Stimulated activated naive CD8-positive, alpha-beta T cell treated with anti-CD3 and anti-CD28 coated beads, Interleukin-15, Interleukin-2, amounts not matched to agents 100 U/mL and 50 U/mL, for 24 hours (primary cell): ENCODE data around the gene BAHCC1.

Source experiments
- ATAC-seq: fragments of 150-1000 bp; cut with Tn5 transposase; one replicate; pipeline ENCODE4 v1.10.0; 2021
- DNase-seq: peaks from one replicate; pipeline ENCODE4 v3.0.0; 2021

Gene BAHCC1

DNA sequence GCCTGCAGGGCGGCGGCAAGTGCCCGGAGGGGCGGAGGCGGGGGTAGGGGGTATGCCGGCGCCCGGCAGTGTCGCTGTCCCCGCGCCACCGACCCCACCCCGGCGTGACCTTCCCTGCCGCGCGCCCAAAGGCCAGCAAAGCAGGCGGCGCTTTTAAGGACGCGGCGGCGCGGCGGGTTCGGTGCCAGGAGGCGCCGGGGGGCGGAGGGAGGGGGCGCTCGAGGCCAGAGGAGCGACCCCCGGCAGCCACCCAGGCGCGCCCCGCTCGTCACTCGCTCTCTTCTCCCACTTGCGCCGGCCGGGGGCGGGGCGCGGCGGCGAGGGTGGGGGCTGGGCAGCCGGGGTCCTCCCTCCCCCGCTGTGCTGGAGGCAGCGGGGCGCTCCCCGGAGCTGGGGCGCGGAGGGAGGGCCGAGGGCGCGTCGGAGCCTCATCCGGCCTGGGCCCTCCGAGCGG, 8.6 kb upstream of the BAHCC1 start:
- DNase-seq (peak; percentile 44), ATAC-seq (peak; percentile 48)

DNA sequence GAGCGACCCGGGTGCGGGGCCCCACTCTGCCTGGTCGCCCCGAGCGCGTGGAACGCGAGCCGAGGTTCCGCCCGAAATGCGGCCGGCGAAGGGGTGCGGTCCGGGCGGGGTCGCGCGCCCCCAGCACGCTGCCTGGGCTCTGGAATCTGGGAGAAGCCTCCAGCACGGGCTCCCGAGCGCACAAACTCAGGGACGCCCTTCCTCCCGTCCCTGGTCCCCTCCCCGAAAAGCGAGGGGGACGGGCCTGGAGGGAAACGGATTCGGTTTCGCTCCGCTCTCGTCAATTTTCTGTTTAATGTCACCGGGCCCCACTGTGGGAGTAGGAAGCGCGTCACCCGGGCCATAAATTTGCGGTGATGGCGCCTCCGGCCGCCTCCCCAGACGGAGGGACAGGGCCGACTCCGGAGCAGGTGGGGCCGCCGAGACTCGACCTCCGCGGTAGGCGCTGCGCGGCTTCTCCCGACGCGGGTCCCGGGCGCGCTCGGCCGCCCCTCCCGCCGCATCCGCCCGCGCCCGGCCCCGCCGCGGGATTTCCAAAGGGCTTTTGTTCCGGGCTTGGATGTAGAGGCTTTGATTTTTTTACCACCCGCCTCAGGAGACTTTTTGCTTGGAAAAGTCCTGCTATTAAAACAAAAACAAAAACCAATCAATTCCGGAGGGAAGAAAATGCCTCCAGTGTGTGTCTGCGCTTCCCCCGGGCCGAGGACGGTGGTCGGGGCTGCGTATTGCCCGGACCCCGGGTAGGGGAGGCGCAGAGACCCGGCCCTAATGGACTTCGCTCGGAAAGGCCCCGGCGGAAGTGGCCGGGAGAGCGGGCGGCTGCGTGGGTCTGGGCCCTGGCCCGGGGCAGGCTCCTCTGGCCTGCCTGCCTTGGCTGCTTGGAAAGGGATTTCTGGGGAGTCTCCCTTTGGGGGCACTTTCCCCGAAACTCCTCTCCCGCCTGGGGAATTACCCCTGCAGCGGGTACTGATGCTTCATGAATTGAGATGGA, 7.9 kb upstream of the BAHCC1 start:
- ATAC-seq (peak; percentile 72), DNase-seq (peak; percentile 73)

DNA sequence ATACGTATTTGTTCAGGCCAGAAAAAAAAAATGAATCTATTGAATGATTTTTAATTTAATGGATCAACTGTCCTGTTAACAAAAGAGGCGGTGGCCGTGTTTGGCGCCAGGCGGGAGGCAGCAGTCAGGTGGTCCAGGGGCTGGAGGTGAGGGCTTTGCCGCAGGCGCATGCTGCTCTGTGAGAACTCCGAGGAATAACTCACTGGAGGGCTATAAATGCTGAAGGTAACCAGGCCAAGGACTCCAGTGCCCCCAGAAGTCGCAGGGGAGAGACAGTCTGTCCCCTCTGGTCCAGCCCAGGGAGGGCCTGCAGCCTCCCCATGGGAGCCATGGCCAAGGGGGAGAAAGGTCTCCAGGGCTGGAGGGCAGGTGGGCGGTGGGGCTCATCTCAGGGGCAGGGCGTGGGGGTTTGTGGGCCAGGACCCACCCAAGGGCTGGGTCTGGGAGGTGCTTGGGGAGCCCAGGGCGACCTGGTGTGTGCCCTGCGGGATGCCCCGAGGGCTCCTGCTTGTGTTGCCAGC, 7.1 kb upstream of the BAHCC1 start:
- DNase-seq, result no peak

DNA sequence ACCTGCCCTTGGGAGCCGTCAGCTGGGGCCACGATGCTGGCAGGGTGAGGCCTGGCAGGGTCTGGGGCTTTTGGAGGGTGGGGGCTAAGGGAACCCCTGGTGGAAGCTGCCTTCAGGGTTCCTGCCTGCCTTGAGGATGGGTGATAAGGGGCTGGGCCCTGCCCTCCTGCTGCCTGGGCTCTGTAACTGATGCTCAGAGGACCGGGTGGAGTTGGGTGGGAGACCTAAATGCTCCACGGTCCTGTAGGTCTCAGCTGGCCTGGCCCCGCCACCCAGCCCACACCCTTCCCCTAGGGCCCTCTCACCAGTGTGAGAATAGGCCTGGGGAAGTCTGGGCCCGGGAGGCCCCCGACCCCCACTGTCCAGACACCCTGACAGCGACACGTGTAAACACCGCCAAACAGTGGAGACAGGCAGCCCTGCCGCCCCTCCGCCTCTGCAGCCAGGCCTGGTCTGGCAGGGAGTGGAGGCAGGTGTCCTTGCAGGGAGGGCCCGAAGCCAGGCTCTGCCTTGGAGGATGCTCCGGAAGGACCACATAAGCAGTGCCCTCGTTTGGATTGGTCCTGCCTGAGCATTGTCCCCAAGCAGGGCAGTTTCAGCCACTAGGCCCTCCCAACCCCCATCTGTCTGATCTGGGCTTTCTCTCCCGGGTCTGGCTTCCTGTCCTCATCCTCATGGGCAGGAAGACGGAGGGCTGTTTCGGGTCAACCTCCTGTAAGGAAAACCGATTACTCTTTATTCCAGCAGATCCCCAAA, 6.5 kb upstream of the BAHCC1 start:
- no peak for ATAC-seq
- no peak for DNase-seq

More for the DNA sequence above, 7.1 kb upstream of the BAHCC1 start:
- no peak for ATAC-seq

DNA sequence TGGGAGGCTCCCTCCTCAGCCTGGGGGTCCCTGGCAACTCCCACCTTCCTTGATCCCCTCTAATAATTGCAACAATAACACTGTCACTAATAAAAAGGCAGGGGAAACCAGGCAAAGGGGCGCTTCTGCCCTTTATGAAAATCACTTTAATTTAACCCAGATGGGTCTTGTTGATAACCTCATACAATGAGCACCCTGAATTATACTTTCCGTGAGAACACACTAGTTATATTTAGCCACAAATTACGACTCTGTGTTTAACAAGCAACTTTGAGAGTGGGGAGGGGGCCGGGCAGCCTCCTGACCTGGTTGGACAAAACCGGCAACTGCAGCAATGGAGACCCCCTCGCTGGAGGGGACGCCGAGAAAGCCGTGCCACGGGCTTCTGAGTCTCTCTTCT, 5.7 kb upstream of the BAHCC1 start:
- ATAC-seq (no peak), DNase-seq (no peak)

DNA sequence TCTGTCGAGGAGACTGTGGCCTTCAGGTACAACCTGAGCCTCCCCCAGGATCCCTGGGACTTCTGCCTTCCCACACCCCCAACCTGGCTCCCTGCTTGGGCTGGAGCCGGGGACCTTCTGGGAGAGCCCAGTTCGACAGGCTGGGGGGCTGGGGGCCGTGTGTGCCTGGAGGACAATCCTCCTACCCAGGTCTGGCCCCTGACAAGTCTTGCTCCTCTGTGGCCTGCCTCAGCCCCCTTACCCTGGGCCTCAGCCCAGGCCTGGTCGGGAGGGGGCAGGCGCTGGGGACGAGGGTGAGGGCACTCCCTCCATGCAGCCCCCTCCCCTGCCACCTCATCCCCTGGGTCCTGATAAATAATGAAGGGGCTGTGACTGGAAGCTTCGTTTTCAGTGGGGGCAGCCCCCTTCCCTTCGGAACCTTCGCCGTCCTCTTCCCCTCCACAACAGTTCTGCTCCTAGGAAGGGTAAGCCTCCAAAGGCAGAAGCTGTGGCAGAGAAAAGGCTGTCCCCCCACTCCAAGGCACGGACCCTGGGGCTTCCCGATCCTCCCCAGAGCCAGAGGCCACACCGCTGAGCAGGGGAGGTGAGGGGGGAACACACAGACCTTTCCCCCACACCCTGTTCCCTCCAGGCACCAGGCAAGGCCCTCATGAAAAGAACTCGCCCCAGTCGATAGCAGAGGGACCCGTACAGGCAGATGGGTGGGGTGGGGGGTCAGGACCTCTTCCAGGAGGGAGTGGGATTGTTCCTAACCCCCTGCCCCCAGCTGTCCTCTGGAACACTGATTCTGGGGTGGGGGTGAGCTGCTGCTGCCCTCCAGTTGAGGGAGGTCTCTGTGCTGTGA, 5.0 kb upstream of the BAHCC1 start:
- ATAC-seq, result no peak
- no peak for DNase-seq

DNA sequence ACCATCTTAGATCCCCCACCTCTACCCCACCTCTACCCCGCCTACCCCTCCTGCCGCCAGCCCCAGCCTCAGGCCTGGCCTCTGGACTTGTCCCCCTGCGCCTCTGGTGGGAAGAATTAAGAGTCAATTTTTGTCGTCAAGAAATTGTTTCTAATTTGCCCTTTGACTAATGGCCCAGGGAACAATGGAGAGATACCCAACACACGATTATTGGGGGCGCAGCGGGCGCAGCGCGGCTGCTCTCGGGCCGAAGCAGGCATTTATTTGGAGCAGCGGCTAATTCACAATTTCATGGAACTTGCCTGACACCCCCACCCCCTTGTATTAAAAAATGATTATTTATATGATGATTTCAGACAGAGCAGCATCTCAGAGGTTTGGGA, 4.4 kb upstream of the BAHCC1 start:
- ATAC-seq (no peak), DNase-seq (no peak)

DNA sequence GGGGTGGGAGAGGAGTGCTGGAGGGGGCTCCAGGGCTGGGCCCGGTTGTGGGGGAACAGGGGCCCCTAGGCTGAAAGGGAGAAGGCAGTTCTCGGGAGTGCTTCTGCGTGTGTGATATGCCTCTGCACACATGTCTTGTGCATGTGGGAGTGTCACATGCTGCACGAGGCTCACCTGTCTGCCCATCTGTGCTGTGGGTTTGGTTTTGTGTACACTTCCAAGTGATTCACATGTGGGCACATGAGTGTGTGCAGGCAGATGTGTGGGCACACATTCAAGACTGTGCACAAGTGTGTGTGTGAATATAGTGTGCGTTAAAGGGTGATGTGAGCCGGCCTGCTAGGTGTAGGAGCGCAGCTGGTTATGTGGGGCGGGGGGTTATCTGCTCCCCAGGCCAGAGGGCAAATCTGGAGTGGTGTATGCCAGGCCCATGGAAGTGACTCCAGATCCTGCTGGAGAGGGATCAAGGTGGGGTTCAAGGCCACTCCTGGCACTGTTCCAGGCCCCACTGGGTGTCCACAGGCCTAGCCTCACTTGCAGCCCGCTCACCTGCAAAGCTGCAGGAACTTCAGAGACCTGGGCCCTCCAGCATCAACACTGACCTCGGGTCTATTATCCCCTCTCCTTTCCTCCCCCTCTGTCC, 3.8 kb upstream of the BAHCC1 start:
- no peak for ATAC-seq
- DNase-seq, result no peak

DNA sequence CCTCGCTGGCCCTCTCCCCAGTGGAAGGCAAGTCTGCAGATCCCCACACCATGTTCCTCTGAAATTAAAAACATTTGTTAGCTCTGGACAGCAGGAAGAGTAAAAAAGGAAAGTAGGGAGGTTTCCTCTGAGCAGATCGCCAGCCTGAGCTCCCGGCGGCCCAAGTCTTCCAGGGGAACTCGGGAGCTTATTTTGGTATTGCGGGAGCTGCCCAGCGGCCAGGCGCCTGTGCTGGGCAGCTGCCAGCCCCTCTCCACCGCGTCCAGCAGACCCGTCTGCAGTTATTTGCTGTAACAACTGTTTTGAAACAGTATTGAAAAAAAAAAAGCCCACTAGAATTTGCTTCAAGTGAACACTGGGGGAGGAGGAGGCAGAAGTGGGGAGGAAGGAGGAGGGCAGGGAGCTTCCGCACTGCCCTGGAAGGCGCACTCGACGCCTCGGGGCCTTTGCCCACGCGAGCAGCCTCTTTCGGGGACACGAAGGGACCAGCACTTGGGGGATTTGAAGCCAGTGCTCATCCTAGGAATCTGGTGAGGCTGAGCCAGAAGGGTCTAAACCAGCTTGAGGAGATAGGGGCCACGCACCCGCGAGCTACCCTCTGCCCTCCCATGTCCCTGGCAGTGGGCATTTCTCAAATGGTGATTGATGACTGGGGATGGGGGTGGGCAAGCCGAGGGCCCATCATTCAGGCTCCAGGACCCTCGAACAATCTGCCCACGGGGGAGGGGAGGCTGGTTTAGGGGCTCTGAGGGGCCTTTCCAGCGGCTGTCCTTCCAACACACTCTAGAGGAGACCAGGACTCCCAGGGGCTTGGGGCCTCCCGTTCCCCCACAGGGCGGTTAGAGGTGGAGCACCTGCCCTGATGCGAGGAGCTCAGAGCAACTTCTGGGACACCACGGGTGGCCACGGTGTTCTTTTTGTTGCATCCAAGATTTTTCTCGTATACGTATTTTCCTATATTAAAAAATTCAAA, 3.0 kb upstream of the BAHCC1 start:
- ATAC-seq (no peak), DNase-seq (no peak)

DNA sequence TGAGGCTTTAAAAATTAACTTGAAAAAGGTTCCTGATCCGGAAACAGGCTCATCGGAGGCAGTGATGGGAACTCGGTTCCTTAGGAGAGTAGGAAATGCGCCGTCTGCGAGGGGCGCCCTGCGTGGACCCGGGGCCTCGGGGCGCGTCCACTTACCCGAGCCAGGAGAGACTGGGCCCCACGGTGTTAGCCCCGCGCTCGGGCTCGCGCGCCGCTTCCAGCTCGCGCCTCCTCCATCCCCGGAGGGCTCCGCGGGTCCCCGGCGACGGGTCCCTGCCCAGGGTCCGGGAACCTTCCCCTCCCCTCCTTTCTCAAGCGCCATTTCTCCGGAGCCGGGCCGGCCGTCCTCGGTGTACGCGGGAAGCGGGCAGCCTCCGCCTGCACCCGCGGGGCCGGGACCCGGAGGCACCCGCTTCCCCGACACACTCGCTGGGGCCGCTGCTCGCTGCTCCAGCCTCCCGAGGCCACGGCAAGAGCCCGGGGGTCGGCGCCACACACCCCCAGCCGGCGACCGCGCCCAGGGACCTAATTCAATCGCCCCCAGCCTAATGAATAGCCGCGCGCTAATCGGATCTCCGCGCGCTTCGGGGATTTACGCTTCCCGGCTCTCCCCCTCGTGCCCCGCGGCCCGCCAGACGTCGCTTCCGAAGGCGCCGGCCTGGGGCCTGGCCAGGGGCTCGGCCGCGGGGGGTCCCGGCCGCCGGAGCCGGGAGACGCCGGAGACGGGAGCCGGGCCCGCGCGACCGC, 2.2 kb upstream of the BAHCC1 start:
- DNase-seq, result no peak
- no peak for ATAC-seq

DNA sequence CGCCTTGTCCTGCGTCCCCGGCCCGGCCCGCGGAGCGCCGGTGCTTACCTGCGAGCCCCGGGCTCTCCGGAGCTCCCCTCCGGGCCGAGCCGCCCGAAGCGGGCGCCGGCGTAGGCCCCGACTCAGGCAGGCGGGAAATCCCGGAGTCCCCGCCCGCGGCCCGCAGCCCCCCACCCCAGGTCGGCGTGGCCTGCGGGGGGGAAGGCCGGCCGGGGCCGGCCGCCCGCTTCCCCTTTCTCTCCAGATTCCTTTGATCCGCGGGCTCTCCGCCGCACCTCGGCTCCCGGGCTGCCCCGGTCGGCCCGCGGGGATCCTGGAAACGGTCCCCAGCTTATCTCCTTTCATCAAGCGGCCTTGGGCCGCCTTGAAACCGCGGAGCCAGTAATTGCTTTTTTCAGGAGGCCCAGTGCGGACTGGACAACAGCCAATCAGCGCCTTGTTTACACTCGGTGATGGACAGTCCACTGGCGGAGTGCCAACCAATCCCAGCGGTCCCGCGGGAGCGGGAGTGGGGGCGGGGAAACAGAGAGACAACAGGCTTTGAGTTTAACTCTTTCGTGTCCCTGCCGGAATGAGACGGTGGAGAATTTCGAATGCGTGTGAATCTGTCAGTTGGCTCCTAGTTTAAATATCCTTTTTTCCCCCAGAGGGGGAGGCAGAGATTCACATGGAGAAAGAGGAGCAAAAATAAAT, 1.4 kb upstream of the BAHCC1 start:
- ATAC-seq, result peak; percentile 24
- DNase-seq, result peak; percentile 89

DNA sequence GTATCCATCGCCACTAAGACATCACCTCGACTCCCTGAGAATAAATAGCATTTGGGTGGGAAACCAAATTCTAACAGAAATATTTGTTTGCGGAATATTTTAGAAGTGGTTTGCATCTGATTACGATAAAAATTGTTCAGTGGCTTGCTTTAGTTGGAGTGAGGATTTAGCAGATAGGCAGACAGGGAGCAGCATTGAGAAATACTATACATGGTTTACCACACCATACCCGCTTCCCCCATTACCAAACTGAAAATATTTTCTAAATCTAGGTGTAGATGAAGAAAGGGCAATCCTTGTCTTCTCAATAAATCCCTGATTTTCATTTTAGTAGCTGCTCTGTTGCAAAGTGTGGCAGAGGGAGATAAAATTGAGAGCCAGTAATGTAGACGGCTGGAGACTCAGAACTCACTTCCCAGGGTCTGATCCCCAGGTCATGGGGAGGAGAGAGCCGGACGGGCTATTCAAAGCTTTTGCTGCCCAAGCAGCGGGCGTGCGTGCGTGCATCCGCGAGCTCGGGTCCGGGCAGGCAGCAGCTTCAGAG, 808 bp upstream of the BAHCC1 start:
- ATAC-seq (no peak), DNase-seq (no peak)

DNA sequence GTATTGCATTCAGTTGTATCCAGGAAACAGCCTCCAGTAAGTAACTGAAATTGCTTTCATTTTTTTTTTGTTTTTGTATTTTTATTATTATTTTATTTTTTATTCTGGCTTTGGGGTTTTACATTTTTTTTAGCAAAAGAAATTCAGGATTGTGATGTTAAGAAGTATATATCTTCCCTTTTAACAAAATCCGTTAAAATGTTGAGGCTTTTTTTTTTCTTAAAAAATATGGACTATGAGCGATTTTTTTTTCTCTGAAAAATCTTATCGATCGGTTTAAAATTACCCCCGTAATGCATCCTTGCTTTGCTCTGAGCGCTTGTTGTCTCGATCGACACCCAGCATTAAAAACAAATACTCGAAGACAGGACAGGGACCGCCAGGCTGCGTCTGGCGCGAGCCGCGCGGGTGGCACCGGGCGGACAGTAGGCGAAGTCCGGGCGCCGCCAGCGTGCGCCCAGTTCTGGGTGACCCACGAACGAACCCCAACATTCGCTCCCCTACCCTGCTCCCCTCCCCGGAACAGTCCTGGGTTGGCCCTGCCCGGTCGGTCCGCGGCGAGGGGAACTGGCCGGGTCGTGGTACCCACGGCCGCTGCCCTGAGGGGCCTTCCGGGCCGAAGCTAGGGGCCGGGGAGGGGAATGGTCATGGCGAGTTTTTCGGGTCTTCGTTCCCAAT, 482 bp downstream of the BAHCC1 start:
- no peak for ATAC-seq
- no peak for DNase-seq

DNA sequence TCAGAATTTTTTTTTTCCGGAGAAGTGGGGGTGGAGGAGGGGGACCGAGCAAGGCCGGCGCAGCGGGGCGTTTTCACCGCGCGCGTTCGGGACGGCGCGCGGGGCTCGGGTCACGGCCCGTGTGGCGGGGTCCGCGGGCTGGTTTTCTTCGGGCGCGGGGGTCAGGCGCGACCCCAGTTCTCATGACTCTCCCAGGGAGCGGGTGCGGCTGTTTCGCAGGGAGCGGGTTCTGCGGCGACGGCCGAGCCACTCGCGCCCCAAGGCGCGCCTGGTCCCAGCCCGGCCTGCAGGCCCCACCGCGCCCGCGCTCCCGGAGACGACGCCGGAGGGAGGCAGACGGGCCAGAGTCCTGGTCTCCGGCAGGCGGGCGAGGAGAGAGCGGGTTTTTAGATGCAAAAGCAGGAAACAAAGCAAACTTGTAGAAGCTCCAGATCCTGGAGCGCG, 1.0 kb downstream of the BAHCC1 start:
- ATAC-seq, result no peak

DNA sequence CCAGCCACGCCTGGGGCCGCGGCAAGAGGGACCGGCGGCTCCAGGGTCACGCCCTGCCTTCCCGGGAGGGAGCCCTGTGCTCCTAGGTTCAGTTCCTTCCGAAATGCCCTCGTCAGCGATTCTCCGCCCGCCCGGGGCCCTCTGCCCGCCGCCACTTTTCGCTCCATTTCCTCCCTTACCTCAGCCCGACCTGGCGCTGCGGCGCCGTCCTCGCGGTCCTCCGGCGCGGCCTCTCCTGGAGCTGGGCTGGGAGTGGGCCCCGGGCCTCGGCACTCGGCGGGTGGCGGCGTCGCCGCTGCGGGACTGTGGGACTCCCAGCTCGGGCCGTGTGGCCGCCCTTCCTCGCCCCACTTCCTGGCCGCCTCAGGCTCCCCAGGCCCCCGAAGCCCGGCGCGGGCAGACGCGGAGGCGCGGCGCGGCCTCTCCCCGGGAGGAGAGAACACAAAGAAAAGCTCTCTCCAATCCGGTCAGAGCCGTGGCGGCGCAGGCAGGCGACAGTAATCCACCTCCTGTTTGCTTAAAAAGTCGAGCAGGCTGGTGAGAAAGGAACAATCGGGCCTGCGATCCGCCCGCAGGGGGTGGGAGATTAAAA, 1.6 kb downstream of the BAHCC1 start:
- ATAC-seq, result no peak
- peak; percentile 49 for DNase-seq

More for the DNA sequence above, 1.0 kb downstream of the BAHCC1 start:
- no peak for DNase-seq

DNA sequence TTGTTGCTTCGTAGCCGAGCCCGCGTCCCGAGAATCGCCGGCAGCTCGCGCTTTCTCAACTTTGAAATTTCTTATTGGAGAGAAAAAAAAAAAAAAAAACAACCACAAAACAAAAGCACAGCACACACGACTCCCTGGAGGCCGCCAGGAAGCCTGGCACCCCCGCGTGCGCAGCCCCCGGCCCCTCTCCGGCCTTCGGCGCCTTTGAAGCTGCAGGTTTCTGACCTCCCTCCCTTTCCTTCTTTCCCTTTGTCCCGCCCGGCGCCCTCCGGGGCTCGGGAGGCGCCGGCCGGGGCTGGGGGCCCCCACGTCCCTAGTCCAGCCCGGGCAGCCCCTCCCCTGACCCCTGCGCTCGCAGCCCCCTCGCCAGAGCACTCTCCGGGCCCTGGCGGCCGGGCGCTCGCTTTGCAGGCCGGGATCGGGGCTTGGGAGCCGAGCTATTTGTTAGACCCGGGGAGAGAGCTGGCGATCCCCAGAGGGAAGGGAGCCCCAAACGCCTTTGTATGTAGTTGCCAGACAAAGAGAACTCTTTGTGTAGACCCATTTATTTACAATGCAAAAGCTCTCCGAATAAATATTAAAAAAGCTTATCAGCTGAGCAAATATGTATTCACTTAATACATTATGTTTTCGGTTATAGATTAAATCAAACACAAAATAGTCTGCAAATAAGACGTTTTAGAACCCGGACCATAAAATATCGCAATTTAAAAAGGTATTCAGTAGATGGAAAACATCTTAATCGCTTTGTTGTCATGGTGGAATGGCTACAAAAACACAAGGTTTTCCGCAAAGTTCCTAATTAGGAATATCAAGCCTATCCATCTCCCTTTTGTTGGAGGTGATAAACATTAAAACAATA, 2.3 kb downstream of the BAHCC1 start:
- ATAC-seq (no peak), DNase-seq (peak; percentile 45)
